ENCODE measurements around the gene VMA21. TPM values are rescaled to one million over a fixed set of nuclear protein-coding genes. Genes with fewer than 3 reads are reported as not detected.

The VMA21 gene
- total RNA-seq (2022; extraction: Qiagen RNA extraction; ENCODE audit: low read depth), result 21.7 to 26.1 TPM (median 25.1 TPM) in 5 replicates

GRCh38 chrX:151396825-151397740, at the start of gene VMA21:
VMA21 (plus strand) TSS chrX:151397206; CDS start chrX:151397309, 103 bp downstream.

Other genes with a start within 250 kb of the VMA21 start
- gene GPR50, start 220.6 kb upstream of the VMA21 start, total RNA-seq (2022; extraction: Qiagen RNA extraction; ENCODE audit: low read depth), result 0.11 to 0.22 TPM (median 0.18 TPM) in 4 of 5 replicates, not detected in the other
- gene PASD1, start 166.5 kb downstream of the VMA21 start, total RNA-seq (2022; extraction: Qiagen RNA extraction; ENCODE audit: low read depth), result not detected in 5 replicates

All from A549 treated with CpdA at 1 μM for 4 hours (cell line).